ENCODE data around the gene PTPN18. TPM values are rescaled to one million over a fixed set of nuclear protein-coding genes. Genes with fewer than 3 reads are reported as not detected.

The PTPN18 gene
- total RNA-seq, 1 experiment from 2014 or later: 34.4 TPM

GRCh38 chr2:130368786-130369185 lies 12.9 kb downstream of the PTPN18 start:
- no peaks in the 10 kb centered on the region for H3K9me3 Mint-ChIP-seq (ENCODE audit: unreplicated experiment)
- intact Hi-C loops (cut with micrococcal nuclease): no loop called here
- no peaks in the 10 kb centered on the region for H3K27me3 Mint-ChIP-seq (ENCODE audit: insufficient read depth, unreplicated experiment)
- DNase-seq (ENCODE audit: unreplicated experiment): no peak
- ChIA-PET POLR2A (interaction anchor here (0.5 kb wide), 1 partner anchor 734 kb away, joined by 4 read pairs; no protein-coding TSS in a partner anchor), CTCF (interaction anchor here (0.5 to 1.0 kb wide), 2 partner anchors 186 to 467 kb away, joined by 3 read pairs; partner anchors contain the start of gene MZT2B)
- TF ChIP-seq, protein P1, sequence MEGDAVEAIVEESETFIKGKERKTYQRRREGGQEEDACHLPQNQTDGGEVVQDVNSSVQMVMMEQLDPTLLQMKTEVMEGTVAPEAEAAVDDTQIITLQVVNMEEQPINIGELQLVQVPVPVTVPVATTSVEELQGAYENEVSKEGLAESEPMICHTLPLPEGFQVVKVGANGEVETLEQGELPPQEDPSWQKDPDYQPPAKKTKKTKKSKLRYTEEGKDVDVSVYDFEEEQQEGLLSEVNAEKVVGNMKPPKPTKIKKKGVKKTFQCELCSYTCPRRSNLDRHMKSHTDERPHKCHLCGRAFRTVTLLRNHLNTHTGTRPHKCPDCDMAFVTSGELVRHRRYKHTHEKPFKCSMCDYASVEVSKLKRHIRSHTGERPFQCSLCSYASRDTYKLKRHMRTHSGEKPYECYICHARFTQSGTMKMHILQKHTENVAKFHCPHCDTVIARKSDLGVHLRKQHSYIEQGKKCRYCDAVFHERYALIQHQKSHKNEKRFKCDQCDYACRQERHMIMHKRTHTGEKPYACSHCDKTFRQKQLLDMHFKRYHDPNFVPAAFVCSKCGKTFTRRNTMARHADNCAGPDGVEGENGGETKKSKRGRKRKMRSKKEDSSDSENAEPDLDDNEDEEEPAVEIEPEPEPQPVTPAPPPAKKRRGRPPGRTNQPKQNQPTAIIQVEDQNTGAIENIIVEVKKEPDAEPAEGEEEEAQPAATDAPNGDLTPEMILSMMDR (IDR thresholded peaks at IDR 0.05; ENCODE audit: unreplicated experiment): no peak
- peaks cover 9% of the 10 kb centered on the region for H3K4me1 Mint-ChIP-seq (ENCODE audit: insufficient read depth, unreplicated experiment)
- peaks cover 13% of the 10 kb centered on the region for H3K36me3 Mint-ChIP-seq (ENCODE audit: insufficient read depth, unreplicated experiment)
- no peak overlapping the region for H3K27ac Mint-ChIP-seq (ENCODE audit: low read depth, unreplicated experiment)
- BruUV-seq (replicated peaks): no TSS peak
- no peak overlapping the region for H3K4me3 Mint-ChIP-seq (ENCODE audit: unreplicated experiment)

- POLR2A ChIA-PET: no interaction called here
These were observed 13.6 kb downstream of the PTPN18 start for GRCh38 chr2:130369311-130369964.

GRCh38 chr2:130369965-130370341 lies 14.1 kb downstream of the PTPN18 start:
- H3K36me3 Mint-ChIP-seq (ENCODE audit: insufficient read depth, unreplicated experiment): peaks cover 20% of the 10 kb centered on the region
- H3K4me3 Mint-ChIP-seq (ENCODE audit: unreplicated experiment): no peak overlapping the region
- TF ChIP-seq, protein P1 (IDR thresholded peaks at IDR 0.05; ENCODE audit: unreplicated experiment): no peak
- BruUV-seq (replicated peaks): no TSS peak
- H3K9me3 Mint-ChIP-seq (ENCODE audit: unreplicated experiment): no peaks in the 10 kb centered on the region
- CTCF ChIA-PET: interaction anchor here (1.0 kb wide), 1 partner anchor 188 kb away, joined by 3 read pairs; the partner anchor contains the start of gene MZT2B
- no peaks in the 10 kb centered on the region for H3K27me3 Mint-ChIP-seq (ENCODE audit: insufficient read depth, unreplicated experiment)
- intact Hi-C loops (cut with micrococcal nuclease): no loop called here
- peaks cover 15% of the 10 kb centered on the region for H3K4me1 Mint-ChIP-seq (ENCODE audit: insufficient read depth, unreplicated experiment)
- H3K27ac Mint-ChIP-seq (ENCODE audit: low read depth, unreplicated experiment): no peak overlapping the region
- DNase-seq (ENCODE audit: unreplicated experiment): no peak
- POLR2A ChIA-PET: no interaction called here

More at GRCh38 chr2:130369311-130369964, 13.6 kb downstream of the PTPN18 start:
- Mint-ChIP-seq H3K27me3 (ENCODE audit: insufficient read depth, unreplicated experiment) (no peaks in the 10 kb centered on the region), H3K9me3 (ENCODE audit: unreplicated experiment) (no peaks in the 10 kb centered on the region), H3K4me3 (ENCODE audit: unreplicated experiment) (no peak overlapping the region), H3K27ac (ENCODE audit: low read depth, unreplicated experiment) (no peak overlapping the region), H3K4me1 (ENCODE audit: insufficient read depth, unreplicated experiment) (peaks cover 12% of the 10 kb centered on the region), H3K36me3 (ENCODE audit: insufficient read depth, unreplicated experiment) (peaks cover 15% of the 10 kb centered on the region)
- BruUV-seq (replicated peaks): no TSS peak
- CTCF ChIA-PET: interaction anchor here (1.0 kb wide), 1 partner anchor 187 kb away, joined by 3 read pairs; the partner anchor contains the start of gene MZT2B
- DNase-seq (ENCODE audit: unreplicated experiment): no peak
- TF ChIP-seq, protein P1 (IDR thresholded peaks at IDR 0.05; ENCODE audit: unreplicated experiment): no peak
- intact Hi-C loops (cut with micrococcal nuclease): no loop called here

GRCh38 chr2:130370490-130370889 lies 14.6 kb downstream of the PTPN18 start:
- H3K4me3 Mint-ChIP-seq (ENCODE audit: unreplicated experiment): no peak overlapping the region
- H3K9me3 Mint-ChIP-seq (ENCODE audit: unreplicated experiment): no peaks in the 10 kb centered on the region
- ChIA-PET CTCF (no interaction called here), POLR2A (no interaction called here)
- intact Hi-C loops (cut with micrococcal nuclease): no loop called here
- H3K4me1 Mint-ChIP-seq (ENCODE audit: insufficient read depth, unreplicated experiment): peaks cover 18% of the 10 kb centered on the region
- H3K27ac Mint-ChIP-seq (ENCODE audit: low read depth, unreplicated experiment): no peak overlapping the region
- DNase-seq (ENCODE audit: unreplicated experiment): no peak
- BruUV-seq (replicated peaks): no TSS peak
- TF ChIP-seq, protein P1 (IDR thresholded peaks at IDR 0.05; ENCODE audit: unreplicated experiment): no peak
- no peaks in the 10 kb centered on the region for H3K27me3 Mint-ChIP-seq (ENCODE audit: insufficient read depth, unreplicated experiment)
- H3K36me3 Mint-ChIP-seq (ENCODE audit: insufficient read depth, unreplicated experiment): peaks cover 23% of the 10 kb centered on the region

Measured in MCF 10A (cell line).